Activated T-cell treated with anti-CD3 and anti-CD28 coated beads, Interleukin-2, amount 50 U/mL, for 4 hours (primary cell): ENCODE data around the gene SLC45A1. TPM values are rescaled to one million over a fixed set of nuclear protein-coding genes. Genes with fewer than 3 reads are reported as not detected.
A peak's percentile ranks its signal among the peaks of the same experiment; 100 is the strongest.

ENCODE experiments used
- ATAC-seq, 2 donors: fragments of 200-7000 bp; cut with Tn5 transposase; one replicate each; pipeline ENCODE4 v1.10.0; 2021
- DNase-seq: peaks from one replicate; pipeline ENCODE4 v3.0.0-alpha.2; 2020
- H3K27me3 Mint-ChIP-seq: one replicate; pipeline ENCODE4 v1.8.0; 2021; ENCODE audit warnings: low read depth, mixed read lengths
- H3K36me3 Mint-ChIP-seq: one replicate; pipeline ENCODE4 v1.8.0; 2022; ENCODE audit warnings: mixed read lengths; ENCODE audit not compliant: insufficient read depth
- H3K4me1 Mint-ChIP-seq: one replicate; pipeline ENCODE4 v1.8.0; 2021; ENCODE audit warnings: low read depth, mixed read lengths
- H3K4me3 Mint-ChIP-seq: one replicate; pipeline ENCODE4 v1.8.0; 2021; ENCODE audit warnings: mild to moderate bottlenecking, moderate library complexity, mixed read lengths
- H3K9me3 Mint-ChIP-seq: one replicate; pipeline ENCODE4 v1.8.0; 2021; ENCODE audit warnings: mixed read lengths
- total RNA-seq, 3 donors: library from RNA; stranded (reverse); gene quantifications; one replicate each; pipeline ENCODE4 v1.2.1, GENCODE V29; 2021

SLC45A1 gene
- total RNA-seq, 3 donors from 2014 or later = 0.38 to 0.61 (median 0.46) TPM

DNA sequence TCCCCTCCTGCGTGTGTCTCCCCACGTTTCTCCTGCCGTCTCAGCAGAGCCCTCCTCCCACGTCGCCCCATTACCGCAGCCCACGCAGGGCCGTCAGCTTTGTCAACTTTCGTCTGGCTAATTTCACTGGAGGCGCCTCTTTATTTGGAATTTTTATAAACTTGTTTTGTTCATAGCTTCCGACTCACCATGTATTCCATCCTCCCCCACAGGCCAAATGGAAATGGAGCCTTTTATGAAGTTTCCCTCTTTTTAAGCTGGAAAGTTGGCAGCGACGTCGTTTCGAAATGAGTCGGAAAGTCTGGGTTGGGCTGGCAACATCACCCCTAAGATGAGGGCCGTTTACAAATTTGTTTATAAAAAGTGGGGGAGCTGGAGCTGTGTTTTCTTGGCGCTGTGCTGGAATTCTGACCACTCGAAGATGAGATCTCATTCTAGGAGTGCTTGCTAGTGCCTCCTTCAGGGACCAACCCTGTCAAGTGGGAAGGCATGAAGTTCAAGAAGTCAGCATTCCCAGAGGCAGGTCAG lies 23.7 kb upstream of the SLC45A1 start:
- ATAC-seq = no peak
- Mint-ChIP-seq H3K9me3 (no peaks in the 10 kb centered on the region), H3K27me3 (peaks cover 10% of the 10 kb centered on the region), H3K4me3 (no peak overlapping the region), H3K36me3 (no peaks in the 10 kb centered on the region), H3K4me1 (no peaks in the 10 kb centered on the region)
- no peak for DNase-seq

DNA sequence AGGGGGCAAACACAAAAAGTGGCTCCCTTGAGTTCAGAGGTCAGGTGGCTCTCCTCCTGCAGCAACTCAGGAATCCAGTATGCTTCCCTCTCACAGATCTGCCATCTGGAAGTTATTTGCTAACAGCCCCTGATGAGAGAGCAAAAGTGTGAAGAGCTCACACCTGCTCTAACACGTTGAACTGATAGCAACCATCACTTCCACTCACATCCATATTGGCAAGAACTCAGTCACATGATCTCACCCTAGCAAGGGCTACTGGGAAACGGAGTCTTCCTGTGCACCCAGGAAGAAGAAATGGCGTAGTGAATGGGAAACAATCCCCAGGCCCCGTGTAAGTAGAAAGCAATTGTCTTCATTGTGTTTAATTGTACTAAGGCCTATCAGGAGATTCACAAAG lies 20.7 kb upstream of the SLC45A1 start:
- ATAC-seq = no peak
- Mint-ChIP-seq H3K4me1 (no peaks in the 10 kb centered on the region), H3K9me3 (no peaks in the 10 kb centered on the region), H3K4me3 (no peak overlapping the region), H3K27me3 (peaks cover 14% of the 10 kb centered on the region), H3K36me3 (no peaks in the 10 kb centered on the region)
- DNase-seq = no peak

DNA sequence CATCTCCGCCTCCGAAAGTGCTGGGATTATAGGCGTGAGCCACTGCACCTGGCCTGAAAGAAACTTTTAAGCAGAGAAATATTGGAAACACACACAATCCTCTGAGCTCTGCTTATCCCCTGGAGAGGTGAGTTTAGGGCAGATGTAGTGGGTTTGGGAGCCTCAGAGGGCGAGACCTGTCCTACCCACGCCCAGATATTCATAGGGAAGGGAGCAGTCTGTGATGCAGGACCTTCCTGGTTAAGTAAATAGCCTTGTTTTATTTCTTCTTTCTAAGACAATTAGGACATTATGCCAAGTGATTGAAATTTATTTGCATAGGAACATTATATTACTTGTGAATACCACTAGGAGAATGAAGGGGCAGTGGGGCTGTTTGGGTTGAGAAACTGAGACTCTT lies 18.0 kb upstream of the SLC45A1 start:
- Mint-ChIP-seq H3K4me3 (no peak overlapping the region), H3K9me3 (no peaks in the 10 kb centered on the region), H3K27me3 (peaks cover 13% of the 10 kb centered on the region), H3K4me1 (no peaks in the 10 kb centered on the region), H3K36me3 (no peaks in the 10 kb centered on the region)
- DNase-seq (no peak), ATAC-seq (no peak)

DNA sequence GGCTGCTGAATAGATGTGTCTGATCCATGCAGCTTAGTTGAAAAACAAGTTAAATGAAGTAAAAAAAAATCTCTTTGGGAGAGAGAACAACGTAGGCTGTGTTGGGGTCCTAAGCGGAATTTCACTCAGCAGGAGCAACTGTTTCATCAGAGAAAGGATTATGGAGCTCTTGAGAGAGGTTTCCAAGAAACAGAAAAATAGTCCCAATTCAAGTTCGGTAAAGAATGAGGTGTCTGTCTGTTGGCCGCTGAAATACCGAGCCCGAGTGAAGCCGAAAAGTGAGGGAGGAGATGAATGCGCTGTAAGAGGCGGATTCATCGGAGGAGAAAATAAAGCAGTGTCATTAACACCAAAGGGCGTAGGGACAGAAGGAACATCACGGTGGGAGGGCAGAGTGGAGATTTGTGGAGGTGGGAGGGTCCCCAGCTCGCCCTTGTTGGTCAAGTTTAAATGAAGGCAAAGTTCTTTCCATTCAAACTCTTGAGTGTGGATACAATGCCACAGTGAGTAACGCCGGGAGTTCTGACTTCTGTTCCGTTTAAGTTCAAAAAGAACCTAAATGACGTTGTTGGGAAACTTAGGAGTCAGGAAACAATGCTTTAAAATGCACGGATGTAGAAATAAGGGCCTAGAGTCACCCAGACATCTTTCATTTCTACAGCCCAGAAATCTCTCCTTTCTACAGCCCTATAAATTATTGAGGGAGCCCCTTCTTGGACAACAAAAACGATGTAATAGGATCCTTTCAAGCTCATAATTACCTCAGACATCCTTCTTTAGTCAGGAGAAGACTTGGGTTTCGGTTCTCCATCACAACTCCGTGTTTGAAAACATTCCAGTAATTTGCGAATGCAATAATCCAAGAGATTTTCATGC lies 15.6 kb upstream of the SLC45A1 start:
- no peaks in the 10 kb centered on the region for H3K9me3 Mint-ChIP-seq

DNA sequence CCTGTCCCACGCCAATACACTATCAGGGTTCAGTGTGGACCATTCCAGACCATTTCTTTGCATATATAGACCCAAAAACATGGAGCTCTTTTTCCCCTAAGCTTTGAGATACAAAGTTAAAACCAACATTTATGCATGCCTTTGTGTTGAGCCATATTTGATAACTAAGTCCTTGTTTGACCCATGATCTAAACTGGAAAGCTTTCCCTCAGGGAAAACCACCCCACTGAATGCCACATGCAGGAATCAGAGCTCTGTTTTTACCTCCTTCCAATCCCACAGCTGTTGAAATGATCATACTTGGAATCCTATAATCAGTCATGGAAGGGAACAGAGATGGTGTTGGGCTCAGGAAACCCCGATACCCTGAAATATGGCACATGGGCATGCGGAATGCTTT lies 14.8 kb upstream of the SLC45A1 start:
- ATAC-seq (no peak), DNase-seq (no peak)
- Mint-ChIP-seq H3K4me1 (no peaks in the 10 kb centered on the region), H3K27me3 (peaks cover 7% of the 10 kb centered on the region), H3K4me3 (no peak overlapping the region), H3K9me3 (no peaks in the 10 kb centered on the region), H3K36me3 (no peaks in the 10 kb centered on the region)

More for the DNA sequence above, 15.6 kb upstream of the SLC45A1 start:
- ATAC-seq (no peak), DNase-seq (no peak)
- no peaks in the 10 kb centered on the region for H3K36me3 Mint-ChIP-seq
- no peaks in the 10 kb centered on the region for H3K4me1 Mint-ChIP-seq
- peaks cover 9% of the 10 kb centered on the region for H3K27me3 Mint-ChIP-seq
- no peak overlapping the region for H3K4me3 Mint-ChIP-seq

DNA sequence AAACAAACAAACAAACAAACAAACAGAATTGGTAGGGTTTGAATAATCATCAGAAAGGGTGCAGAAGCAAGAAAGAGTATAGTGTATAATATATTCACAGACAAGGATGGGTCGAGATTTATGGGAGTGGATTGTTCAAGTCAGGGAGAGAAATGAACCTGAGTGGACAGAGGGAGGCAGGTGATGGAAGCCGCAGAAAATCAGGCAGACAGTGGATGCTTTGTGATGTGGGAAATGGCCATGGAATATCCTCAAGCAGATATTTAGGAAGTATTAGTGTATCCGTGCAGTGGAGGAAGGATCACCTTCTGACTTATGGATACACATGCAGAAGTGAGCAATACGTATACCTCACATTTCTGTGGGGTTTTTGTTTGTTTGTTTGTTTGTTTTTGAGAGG lies 14.0 kb upstream of the SLC45A1 start:
- DNase-seq (no peak), ATAC-seq (no peak)
- peaks cover 7% of the 10 kb centered on the region for H3K27me3 Mint-ChIP-seq
- no peaks in the 10 kb centered on the region for H3K9me3 Mint-ChIP-seq
- no peaks in the 10 kb centered on the region for H3K36me3 Mint-ChIP-seq
- H3K4me1 Mint-ChIP-seq = no peaks in the 10 kb centered on the region
- no peak overlapping the region for H3K4me3 Mint-ChIP-seq

DNA sequence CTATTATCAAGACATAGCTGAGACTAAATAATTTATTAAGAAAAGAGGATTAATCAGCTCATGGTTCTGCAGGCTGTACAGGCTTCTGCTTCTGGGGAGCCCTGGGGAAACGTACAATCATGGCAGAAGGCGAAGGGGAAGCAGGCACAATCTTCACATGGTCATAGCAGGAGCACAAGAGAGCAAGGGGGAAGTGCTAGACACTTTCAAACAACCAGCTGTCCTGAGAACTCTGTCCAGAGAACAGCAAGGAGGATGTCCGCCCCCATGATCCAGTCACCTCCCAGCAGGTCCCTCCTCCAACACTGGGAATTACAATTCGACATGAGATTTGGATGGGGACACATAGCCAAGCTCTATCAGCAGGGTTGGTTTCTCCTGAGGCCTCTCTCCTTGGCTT lies 10.3 kb upstream of the SLC45A1 start:
- Mint-ChIP-seq H3K36me3 (no peaks in the 10 kb centered on the region), H3K4me1 (no peaks in the 10 kb centered on the region), H3K4me3 (no peak overlapping the region), H3K27me3 (no peaks in the 10 kb centered on the region), H3K9me3 (no peaks in the 10 kb centered on the region)
- DNase-seq (no peak), ATAC-seq (no peak)

DNA sequence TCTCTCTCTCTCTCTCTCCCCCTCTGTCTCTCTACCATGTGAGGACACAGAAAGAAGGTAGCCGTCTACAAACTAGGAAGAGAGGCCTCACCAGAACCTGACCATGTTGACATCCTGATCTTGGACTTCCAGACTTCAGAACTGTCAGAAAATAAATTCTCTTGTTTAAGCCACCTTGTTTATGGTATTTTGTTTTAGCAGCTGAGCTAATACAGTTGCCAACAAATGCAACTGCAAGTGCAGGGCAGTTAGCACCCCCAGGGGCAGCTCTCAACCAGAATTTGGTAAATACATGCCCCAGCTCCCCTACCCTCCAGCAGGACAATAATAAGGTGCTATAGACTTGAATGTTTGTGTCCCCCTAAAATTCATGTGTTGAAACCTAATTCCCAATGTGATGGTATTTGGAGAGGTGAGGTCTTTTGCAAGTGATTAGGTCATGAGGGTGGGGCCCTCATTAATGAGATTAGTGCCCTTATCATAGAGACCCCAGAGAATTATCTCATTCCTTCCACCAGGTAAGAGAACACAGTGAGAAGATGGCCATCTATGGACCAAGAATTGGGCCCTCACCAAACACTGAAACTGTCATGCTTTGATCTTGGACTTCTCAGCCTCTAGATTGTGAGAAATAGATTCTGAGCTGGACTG lies 6.7 kb upstream of the SLC45A1 start:
- ATAC-seq = no peak
- Mint-ChIP-seq H3K4me3 (no peak overlapping the region), H3K36me3 (no peaks in the 10 kb centered on the region), H3K9me3 (no peaks in the 10 kb centered on the region), H3K27me3 (peaks cover 24% of the 10 kb centered on the region), H3K4me1 (peaks cover 6% of the 10 kb centered on the region)
- DNase-seq = no peak

DNA sequence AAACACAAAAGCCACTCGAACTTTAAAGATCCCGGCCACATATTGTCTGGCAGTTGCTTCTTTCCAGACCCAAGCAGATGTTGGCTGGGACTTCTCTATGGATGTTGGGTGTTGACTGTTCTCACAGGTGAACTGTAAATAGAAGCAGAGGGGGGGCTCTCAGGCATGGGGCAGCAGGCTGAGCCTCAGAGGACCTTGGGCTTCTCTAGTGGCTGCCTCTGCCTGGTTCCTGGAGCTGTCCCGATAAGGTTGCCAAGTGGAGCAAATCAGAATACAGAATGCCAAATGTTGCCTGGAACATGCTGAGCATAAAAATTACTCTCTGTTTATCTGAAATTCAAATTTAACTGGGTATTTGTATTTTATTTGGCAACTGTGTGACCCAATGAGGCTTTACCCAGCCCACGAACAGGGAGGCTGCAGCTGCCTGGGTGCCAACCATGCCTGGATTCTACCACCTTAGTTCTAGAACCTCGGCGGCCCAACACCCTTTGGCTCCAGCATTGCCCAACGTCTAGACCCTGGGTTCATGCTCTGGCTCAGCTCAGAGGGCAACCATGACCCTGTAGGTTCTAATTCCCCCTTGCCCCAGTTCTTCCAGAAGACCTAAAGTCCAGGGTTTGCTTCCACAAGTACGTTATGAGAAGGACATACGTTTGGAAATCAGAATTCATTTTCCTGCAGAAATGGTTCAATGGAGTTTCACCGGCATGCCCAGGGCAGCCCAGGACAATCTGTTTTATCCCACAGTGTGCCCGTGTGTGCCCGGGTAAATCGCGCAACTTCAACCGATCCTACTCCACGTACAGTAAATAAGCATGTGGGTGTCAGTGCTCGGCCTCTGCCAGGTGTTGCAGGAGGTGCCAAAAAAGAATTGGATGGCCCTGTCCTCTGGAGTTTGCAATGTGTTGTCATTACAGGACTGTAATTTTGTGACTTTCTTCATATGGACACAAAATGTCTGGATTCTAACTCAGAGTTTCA lies 5.4 kb upstream of the SLC45A1 start:
- Mint-ChIP-seq H3K27me3 (peaks cover 31% of the 10 kb centered on the region), H3K9me3 (no peaks in the 10 kb centered on the region), H3K4me3 (no peak overlapping the region), H3K4me1 (peaks cover 7% of the 10 kb centered on the region), H3K36me3 (no peaks in the 10 kb centered on the region)
- no peak for DNase-seq
- no peak for ATAC-seq

DNA sequence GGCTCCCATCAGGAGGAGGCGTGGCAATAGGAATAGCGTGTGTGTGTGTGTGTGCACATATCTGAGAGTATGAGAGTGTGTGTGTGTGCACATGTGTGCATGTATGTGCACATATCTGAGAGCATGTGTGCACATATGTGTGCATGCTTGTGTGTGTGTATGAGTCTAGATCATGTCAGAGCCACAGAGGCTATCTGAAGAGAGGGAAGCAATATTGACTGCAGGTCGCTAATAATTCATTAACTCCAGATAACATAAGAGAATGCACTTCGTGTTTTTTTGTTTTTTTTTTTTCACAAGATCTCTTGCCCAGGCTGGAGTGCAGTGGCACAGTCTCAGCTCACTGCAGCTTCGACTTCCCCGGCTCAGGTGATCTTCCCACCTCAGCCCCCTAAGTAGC lies 4.7 kb upstream of the SLC45A1 start:
- Mint-ChIP-seq H3K4me1 (peaks cover 8% of the 10 kb centered on the region), H3K4me3 (no peak overlapping the region), H3K9me3 (no peaks in the 10 kb centered on the region), H3K36me3 (no peaks in the 10 kb centered on the region), H3K27me3 (peaks cover 31% of the 10 kb centered on the region)
- no peak for ATAC-seq
- no peak for DNase-seq

DNA sequence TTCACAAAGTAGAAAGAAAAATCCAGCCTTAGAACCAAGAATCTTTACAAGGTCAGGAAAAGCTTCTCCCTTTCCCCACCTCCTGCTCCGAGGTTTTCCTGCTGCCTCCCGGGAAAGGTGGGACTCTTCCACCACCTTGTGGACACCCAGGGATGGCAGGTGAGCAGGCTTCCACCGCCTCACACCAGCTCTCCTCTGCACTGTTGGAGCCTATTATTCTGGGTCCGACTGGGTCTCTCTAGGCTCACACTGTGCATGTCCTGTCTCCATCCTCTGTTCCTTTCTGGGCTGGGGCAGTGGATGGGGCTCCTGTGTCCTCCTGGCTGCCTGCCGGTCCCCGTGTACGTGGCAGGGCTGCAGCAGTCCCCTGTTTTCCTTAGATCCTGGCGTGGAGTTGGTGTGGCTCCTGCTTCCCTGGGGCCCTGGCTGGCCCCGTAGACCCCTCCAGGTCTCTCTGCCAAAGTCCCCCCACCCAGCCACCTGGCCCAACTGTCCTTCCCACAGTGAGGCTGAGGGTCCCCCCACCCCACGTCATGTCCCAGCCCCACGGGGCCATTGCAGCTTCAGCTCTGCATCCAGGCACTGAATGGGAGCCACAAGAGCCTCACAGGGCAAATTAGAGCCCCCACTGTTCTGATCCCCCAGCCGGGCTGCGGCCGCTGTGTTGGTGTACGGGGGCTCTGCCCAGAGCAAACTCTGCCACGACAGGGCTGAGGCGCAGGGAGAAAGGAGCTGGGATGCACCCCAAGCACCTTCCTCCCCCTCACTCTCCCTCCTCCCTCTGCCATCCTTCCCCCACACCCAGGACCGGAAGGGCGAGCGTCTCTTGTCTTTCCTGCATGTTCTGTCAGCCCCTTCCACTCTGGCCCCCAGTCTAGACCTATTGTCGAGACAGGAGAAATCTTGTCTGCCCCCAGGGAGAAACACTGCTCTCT lies 3.3 kb upstream of the SLC45A1 start:
- ATAC-seq (peak in 1 of 2 donors; percentile 32), DNase-seq (peak; percentile 27)
- H3K9me3 Mint-ChIP-seq = no peaks in the 10 kb centered on the region
- H3K36me3 Mint-ChIP-seq = no peaks in the 10 kb centered on the region
- H3K4me3 Mint-ChIP-seq = no peak overlapping the region
- H3K27me3 Mint-ChIP-seq = peaks cover 33% of the 10 kb centered on the region
- peaks cover 11% of the 10 kb centered on the region for H3K4me1 Mint-ChIP-seq

DNA sequence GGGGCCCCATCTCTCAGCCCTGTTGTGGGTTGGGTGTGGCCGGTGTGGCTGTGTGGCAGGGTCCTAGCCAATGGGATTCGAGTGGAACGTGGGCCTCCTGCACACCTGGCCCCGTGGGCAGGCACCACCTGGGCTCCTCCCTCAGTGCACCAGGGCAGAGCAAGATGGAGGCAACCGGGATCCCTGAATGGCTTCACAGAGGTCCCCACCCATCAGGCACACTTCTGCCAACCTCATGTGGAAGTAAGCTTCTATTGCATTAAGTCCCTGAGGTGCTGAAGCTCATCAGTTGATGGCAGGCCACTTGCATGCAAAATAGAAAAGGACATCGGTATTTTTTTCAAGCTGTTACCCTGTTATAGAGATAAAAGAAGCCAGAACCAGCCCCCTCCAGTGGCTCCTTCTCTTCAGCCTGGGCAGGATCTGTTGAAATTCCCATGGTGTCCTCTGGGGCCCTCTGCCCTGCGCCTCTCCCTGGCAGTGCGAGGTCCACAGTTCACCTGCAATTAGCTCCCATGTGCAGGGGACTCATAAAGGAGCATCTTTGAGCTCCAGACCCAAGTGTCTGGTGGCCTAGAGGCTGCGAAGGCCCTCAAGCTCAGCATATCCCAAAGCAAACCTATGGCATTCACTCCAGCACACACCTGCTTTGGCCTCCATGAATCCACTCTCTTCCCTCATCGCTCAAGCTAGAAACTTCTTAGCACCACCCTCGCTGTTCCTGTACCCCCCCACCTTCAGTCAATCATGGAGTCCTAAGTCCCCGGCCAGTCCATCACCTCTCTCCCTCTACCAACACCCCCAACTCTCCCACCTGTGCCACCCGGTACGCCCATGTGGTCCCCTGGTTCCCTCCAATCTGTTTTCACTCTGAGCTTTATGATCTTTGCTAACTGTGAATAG lies 2.1 kb upstream of the SLC45A1 start:
- Mint-ChIP-seq H3K4me1 (peaks cover 11% of the 10 kb centered on the region), H3K27me3 (peaks cover 33% of the 10 kb centered on the region), H3K4me3 (no peak overlapping the region), H3K36me3 (no peaks in the 10 kb centered on the region), H3K9me3 (no peaks in the 10 kb centered on the region)
- ATAC-seq = no peak
- no peak for DNase-seq
